HEK293T (cell line): ENCODE measurements around the gene C1orf167.

ENCODE experiments used
- ARNT ChIP-seq: fragments of 450-650 bp; IDR thresholded peaks from 2 replicates; pipeline ENCODE4 v1.6.1; 2017; ENCODE audit warnings: mild to moderate bottlenecking
- BHLHE40 ChIP-seq: fragments of 450-650 bp; IDR thresholded peaks from 2 replicates; pipeline ENCODE4 v1.6.1; 2016; ENCODE audit warnings: mild to moderate bottlenecking, moderate library complexity, borderline replicate concordance
- CTBP1 ChIP-seq: fragments of 450-650 bp; IDR thresholded peaks from 2 replicates; pipeline ENCODE4 v1.6.1; 2016; ENCODE audit warnings: borderline replicate concordance
- FOXA1 ChIP-seq: fragments of 450-650 bp; IDR thresholded peaks from 2 replicates; pipeline ENCODE4 v1.6.1; 2016; ENCODE audit warnings: mild to moderate bottlenecking
- FOXK2 ChIP-seq: fragments of 450-650 bp; IDR thresholded peaks from 2 replicates; pipeline ENCODE4 v1.6.1; 2016; ENCODE audit warnings: mild to moderate bottlenecking
- FOXM1 ChIP-seq: fragments of 450-650 bp; IDR thresholded peaks from 2 replicates; pipeline ENCODE4 v1.6.1; 2017; ENCODE audit warnings: mild to moderate bottlenecking, borderline replicate concordance
- HDGF ChIP-seq: fragments of 450-650 bp; IDR thresholded peaks from 2 replicates; pipeline ENCODE4 v1.6.1; 2017; ENCODE audit warnings: antibody characterized with exemption, borderline replicate concordance
- L3MBTL2 ChIP-seq: fragments of 450-650 bp; conservative IDR thresholded peaks from 2 replicates; pipeline ENCODE4 v1.6.1; 2016; ENCODE audit warnings: mild to moderate bottlenecking
- PKNOX1 ChIP-seq: fragments of 450-650 bp; IDR thresholded peaks from 2 replicates; pipeline ENCODE4 v1.6.1; 2016
- SP1 ChIP-seq: fragments of 450-650 bp; IDR thresholded peaks from 2 replicates; pipeline ENCODE4 v1.6.1; 2017
- SUZ12 ChIP-seq: fragments of 450-650 bp; IDR thresholded peaks from 2 replicates; pipeline ENCODE4 v1.6.1; 2016; ENCODE audit warnings: mild to moderate bottlenecking
- TARDBP ChIP-seq: fragments of 450-650 bp; IDR thresholded peaks from 2 replicates; pipeline ENCODE4 v1.6.1; 2016
- ZNF384 ChIP-seq: fragments of 450-650 bp; IDR thresholded peaks from 2 replicates; pipeline ENCODE4 v1.6.1; 2016

- TF ChIP-seq TARDBP (no peak), BHLHE40 (no peak), FOXA1 (no peak), L3MBTL2 (no peak), FOXM1 (no peak), SP1 (no peak), SUZ12 (no peak), ZNF384 (no peak), ARNT (no peak), HDGF (no peak), FOXK2 (no peak), PKNOX1 (no peak), CTBP1 (no peak)
These were observed 26.5 kb upstream of the C1orf167 start for GRCh38 chr1:11735531-11735853.
